Stimulated activated CD4-positive, alpha-beta T cell treated with anti-CD3 and anti-CD28 coated beads, Interleukin-2, amount 100 ng/mL, for 4 hours (primary cell): ENCODE measurements around the gene CKM.
"Not testable (repeated sequence)": the region's sequence is repeated elsewhere in the genome, so short reads cannot be mapped to it uniquely, and the experiment has no call there.

Experiments used
- DNase-seq: peaks from one replicate; pipeline ENCODE4 v3.0.0-alpha.2; 2020; ENCODE audit warnings: low read depth

CKM gene

GRCh38 chr19:45349126-45349415 lies 26.4 kb upstream of the CKM start:
- no peak for DNase-seq

- DNase-seq = no peak
These were observed 25.9 kb upstream of the CKM start for GRCh38 chr19:45348367-45349125.

- DNase-seq = no peak
These were observed 25.1 kb upstream of the CKM start for GRCh38 chr19:45347570-45348366.

- DNase-seq = no peak
These were observed 23.8 kb upstream of the CKM start for GRCh38 chr19:45346449-45346848.

- DNase-seq = no peak
These were observed 22.8 kb upstream of the CKM start for GRCh38 chr19:45345506-45345860.

GRCh38 chr19:45344621-45345505 lies 22.2 kb upstream of the CKM start:
- no peak for DNase-seq

- DNase-seq = no peak
These were observed 20.2 kb upstream of the CKM start for GRCh38 chr19:45342911-45343310.

- no peak for DNase-seq
These were observed 18.3 kb upstream of the CKM start for GRCh38 chr19:45340899-45341453.

GRCh38 chr19:45340232-45340898 lies 17.7 kb upstream of the CKM start, which contains the start of gene KLC3:
Gene KLC3, plus strand, starts transcription at chr19:45340750. Its CDS starts 4,792 bp downstream, at chr19:45345542.
- peak; percentile 14 for DNase-seq

GRCh38 chr19:45339629-45340028 lies 17.0 kb upstream of the CKM start:
- no peak for DNase-seq

GRCh38 chr19:45336696-45337251 lies 14.1 kb upstream of the CKM start:
- DNase-seq = no peak

GRCh38 chr19:45334881-45335280 lies 12.2 kb upstream of the CKM start:
- DNase-seq = not testable (repeated sequence)

GRCh38 chr19:45333609-45334303 lies 11.1 kb upstream of the CKM start:
- DNase-seq = no peak

GRCh38 chr19:45331411-45331810 lies 8.7 kb upstream of the CKM start:
- DNase-seq = no peak

- DNase-seq = no peak
These were observed 4.9 kb upstream of the CKM start for GRCh38 chr19:45327404-45328143.

- DNase-seq = no peak
These were observed 1.8 kb upstream of the CKM start for GRCh38 chr19:45324349-45324907.

- no peak for DNase-seq
These were observed 1.0 kb upstream of the CKM start for GRCh38 chr19:45323671-45324081.

- DNase-seq = no peak
These were observed 364 bp downstream of the CKM start for GRCh38 chr19:45322311-45322710.

- DNase-seq = no peak
These were observed 827 bp downstream of the CKM start for GRCh38 chr19:45321848-45322247.
